HUES48 (cell line): ENCODE data around the gene PRSS27.

Source experiments
- H3K27ac ChIP-seq: one replicate; pipeline ENCODE4 v1.7.0; 2013; ENCODE audit warnings: low read depth, low read length, inconsistent platforms
- H3K27me3 ChIP-seq: 2 replicates; pipeline ENCODE4 v1.6.1; 2013; ENCODE audit warnings: mild to moderate bottlenecking, low read length; ENCODE audit not compliant: control insufficient read depth, insufficient read depth
- H3K36me3 ChIP-seq: 2 replicates; pipeline ENCODE4 v1.6.1; 2013; ENCODE audit warnings: low read length; ENCODE audit not compliant: control insufficient read depth, insufficient read depth
- H3K4me1 ChIP-seq: 2 replicates; pipeline ENCODE4 v1.6.1; 2013; ENCODE audit warnings: mild to moderate bottlenecking, low read length; ENCODE audit not compliant: control insufficient read depth, insufficient read depth
- H3K4me3 ChIP-seq: 2 replicates; pipeline ENCODE4 v1.5.1; 2013; ENCODE audit warnings: mild to moderate bottlenecking, low read depth, low read length
- H3K9ac ChIP-seq: 2 replicates; pipeline ENCODE4 v1.6.1; 2013; ENCODE audit warnings: mild to moderate bottlenecking, low read depth, low read length, moderate library complexity
- H3K9me3 ChIP-seq: 2 replicates; pipeline ENCODE4 v1.6.1; 2013; ENCODE audit warnings: low read length; ENCODE audit not compliant: control insufficient read depth, insufficient read depth

The PRSS27 gene

GRCh38 chr16:2739625-2740430, 19.8 kb upstream of the PRSS27 start:
- Histone ChIP-seq H3K36me3 (no peaks in the 10 kb centered on the region), H3K9ac (no peak overlapping the region), H3K4me3 (no peak overlapping the region), H3K27me3 (no peaks in the 10 kb centered on the region), H3K4me1 (no peaks in the 10 kb centered on the region), H3K9me3 (no peaks in the 10 kb centered on the region), H3K27ac (no peak overlapping the region)

GRCh38 chr16:2738615-2739014, 18.6 kb upstream of the PRSS27 start:
- Histone ChIP-seq H3K4me3 (no peak overlapping the region), H3K4me1 (no peaks in the 10 kb centered on the region), H3K9ac (no peak overlapping the region), H3K36me3 (no peaks in the 10 kb centered on the region), H3K27me3 (no peaks in the 10 kb centered on the region), H3K27ac (no peak overlapping the region), H3K9me3 (no peaks in the 10 kb centered on the region)

GRCh38 chr16:2737895-2738418, 17.9 kb upstream of the PRSS27 start:
- Histone ChIP-seq H3K9ac (no peak overlapping the region), H3K27ac (no peak overlapping the region), H3K9me3 (no peaks in the 10 kb centered on the region), H3K4me1 (no peaks in the 10 kb centered on the region), H3K36me3 (no peaks in the 10 kb centered on the region), H3K4me3 (no peak overlapping the region), H3K27me3 (no peaks in the 10 kb centered on the region)

GRCh38 chr16:2737238-2737605, 17.2 kb upstream of the PRSS27 start:
- H3K9ac ChIP-seq, result no peak overlapping the region
- H3K36me3 ChIP-seq, result no peaks in the 10 kb centered on the region
- no peaks in the 10 kb centered on the region for H3K4me1 ChIP-seq
- H3K9me3 ChIP-seq, result no peaks in the 10 kb centered on the region
- H3K27ac ChIP-seq, result no peak overlapping the region
- H3K27me3 ChIP-seq, result no peaks in the 10 kb centered on the region
- H3K4me3 ChIP-seq, result no peak overlapping the region

GRCh38 chr16:2736476-2737237, 16.6 kb upstream of the PRSS27 start:
- no peak overlapping the region for H3K9ac ChIP-seq
- H3K36me3 ChIP-seq, result no peaks in the 10 kb centered on the region
- no peaks in the 10 kb centered on the region for H3K27me3 ChIP-seq
- no peaks in the 10 kb centered on the region for H3K9me3 ChIP-seq
- no peaks in the 10 kb centered on the region for H3K4me1 ChIP-seq
- no peak overlapping the region for H3K27ac ChIP-seq
- H3K4me3 ChIP-seq, result no peak overlapping the region

- H3K4me3 ChIP-seq, result no peak overlapping the region
- H3K9ac ChIP-seq, result no peak overlapping the region
- no peaks in the 10 kb centered on the region for H3K27me3 ChIP-seq
- H3K4me1 ChIP-seq, result no peaks in the 10 kb centered on the region
- H3K36me3 ChIP-seq, result no peaks in the 10 kb centered on the region
- H3K27ac ChIP-seq, result no peak overlapping the region
- no peaks in the 10 kb centered on the region for H3K9me3 ChIP-seq
These were observed 15.0 kb upstream of the PRSS27 start for GRCh38 chr16:2734844-2735515.

- H3K27me3 ChIP-seq, result no peaks in the 10 kb centered on the region
- H3K27ac ChIP-seq, result no peak overlapping the region
- no peaks in the 10 kb centered on the region for H3K36me3 ChIP-seq
- no peak overlapping the region for H3K9ac ChIP-seq
- no peak overlapping the region for H3K4me3 ChIP-seq
- no peaks in the 10 kb centered on the region for H3K9me3 ChIP-seq
- H3K4me1 ChIP-seq, result no peaks in the 10 kb centered on the region
These were observed 8.0 kb upstream of the PRSS27 start for GRCh38 chr16:2728034-2728433.

GRCh38 chr16:2726923-2727322, 6.9 kb upstream of the PRSS27 start:
- Histone ChIP-seq H3K9ac (no peak overlapping the region), H3K4me1 (no peaks in the 10 kb centered on the region), H3K36me3 (no peaks in the 10 kb centered on the region)

GRCh38 chr16:2724816-2725348, 4.9 kb upstream of the PRSS27 start:
- H3K27ac ChIP-seq, result no peak overlapping the region

More at GRCh38 chr16:2726923-2727322, 6.9 kb upstream of the PRSS27 start:
- H3K27me3 ChIP-seq, result no peaks in the 10 kb centered on the region
- no peaks in the 10 kb centered on the region for H3K9me3 ChIP-seq
- no peak overlapping the region for H3K4me3 ChIP-seq
- H3K27ac ChIP-seq, result no peak overlapping the region

GRCh38 chr16:2724088-2724676, 4.2 kb upstream of the PRSS27 start:
- Histone ChIP-seq H3K9me3 (no peaks in the 10 kb centered on the region), H3K27ac (no peak overlapping the region), H3K4me1 (no peaks in the 10 kb centered on the region), H3K4me3 (no peak overlapping the region), H3K9ac (no peak overlapping the region), H3K27me3 (no peaks in the 10 kb centered on the region), H3K36me3 (no peaks in the 10 kb centered on the region)

More at GRCh38 chr16:2724816-2725348, 4.9 kb upstream of the PRSS27 start:
- H3K9ac ChIP-seq, result no peak overlapping the region
- no peak overlapping the region for H3K4me3 ChIP-seq
- no peaks in the 10 kb centered on the region for H3K9me3 ChIP-seq
- no peaks in the 10 kb centered on the region for H3K36me3 ChIP-seq
- no peaks in the 10 kb centered on the region for H3K4me1 ChIP-seq
- H3K27me3 ChIP-seq, result no peaks in the 10 kb centered on the region
